CD14-positive monocyte (primary cell): ENCODE data around the gene PRR5. TPM values are rescaled to one million over a fixed set of nuclear protein-coding genes. Genes with fewer than 3 reads are reported as not detected.

Experiments used
- DNase-seq, 3 donors: peaks; one replicate each; pipeline ENCODE4 v3.0.0-alpha.2; 2011 to 2022
- H2AFZ ChIP-seq: 2 replicates; pipeline ENCODE4 v1.6.0; 2012; ENCODE audit warnings: mild to moderate bottlenecking, low read depth, low read length, inconsistent platforms; ENCODE audit not compliant: insufficient read depth, poor library complexity, severe bottlenecking
- H3K27ac ChIP-seq, 2 donors: 1 replicate in 1 of 2; 2 replicates in 1 of 2; pipeline ENCODE4 v1.5.1; 2012 to 2013; ENCODE audit warnings: low read length in 2 of 2, control low read depth in 1 of 2, inconsistent platforms in 1 of 2, low read depth in 1 of 2, mild to moderate bottlenecking in 1 of 2
- H3K27me3 ChIP-seq, 2 donors: one replicate each; pipeline versions ENCODE4 v1.6.0 to v1.6.1; 2011 to 2013; ENCODE audit warnings: low read length in 2 of 2; ENCODE audit not compliant: control insufficient read depth in 2 of 2, insufficient read depth in 2 of 2
- H3K36me3 ChIP-seq, 2 donors: replicated peaks in 1 of 2; 1 replicate in 1 of 2; 2 replicates in 1 of 2; pipeline versions ENCODE4 v1.5.1 to v1.6.1; 2012 to 2013; ENCODE audit warnings: low read length in 2 of 2, control low read depth in 1 of 2, inconsistent platforms in 1 of 2, mild to moderate bottlenecking in 1 of 2; ENCODE audit not compliant: insufficient read depth in 2 of 2, control insufficient read depth in 1 of 2
- H3K4me1 ChIP-seq, 2 donors: 1 replicate in 1 of 2; 2 replicates in 1 of 2; pipeline versions ENCODE4 v1.5.1 to v1.6.1; 2012 to 2013; ENCODE audit warnings: low read length in 2 of 2, control low read depth in 1 of 2, inconsistent platforms in 1 of 2, mild to moderate bottlenecking in 1 of 2, moderate library complexity in 1 of 2; ENCODE audit not compliant: insufficient read depth in 2 of 2, control insufficient read depth in 1 of 2
- H3K4me2 ChIP-seq: replicated peaks from 2 replicates; pipeline ENCODE3; 2012; ENCODE audit warnings: low read length, moderate library complexity, mild to moderate bottlenecking; ENCODE audit not compliant: poor library complexity, severe bottlenecking; ENCODE audit errors: extremely low read depth
- H3K4me3 ChIP-seq, 3 experiments: fragments of 200-600 bp in 1 of 3; sonication (generic) in 1 of 3; replicated peaks in 1 of 3; 1 replicate in 2 of 3; 2 replicates in 1 of 3; pipeline ENCODE4 v1.5.1; 2011 to 2013; ENCODE audit warnings: low read length in 3 of 3, mild to moderate bottlenecking in 3 of 3, control low read depth in 2 of 3, low read depth in 2 of 3, inconsistent platforms in 1 of 3, moderate library complexity in 1 of 3
- H3K79me2 ChIP-seq: 2 replicates; pipeline ENCODE4 v1.6.0; 2012; ENCODE audit warnings: mild to moderate bottlenecking, control low read depth, inconsistent platforms, low read length, moderate library complexity; ENCODE audit not compliant: insufficient read depth
- H3K9ac ChIP-seq: 2 replicates; pipeline ENCODE4 v1.6.0; 2017; ENCODE audit warnings: low read length, mild to moderate bottlenecking; ENCODE audit not compliant: insufficient read depth, poor library complexity, severe bottlenecking
- H3K9me3 ChIP-seq, 2 donors: replicated peaks in 1 of 2; 1 replicate in 1 of 2; 2 replicates in 1 of 2; pipeline versions ENCODE4 v1.5.1 to v1.6.1; 2012 to 2013; ENCODE audit warnings: low read length in 2 of 2, control low read depth in 1 of 2; ENCODE audit not compliant: control insufficient read depth in 1 of 2, insufficient read depth in 1 of 2
- H4K20me1 ChIP-seq: 2 replicates; pipeline ENCODE4 v1.6.0; 2012; ENCODE audit warnings: mild to moderate bottlenecking, low read length, control low read depth, moderate library complexity; ENCODE audit not compliant: insufficient read depth
- H3K27ac Mint-ChIP-seq, 7 donors: one replicate each; pipeline ENCODE4 v1.8.0; 2020; ENCODE audit warnings: mild to moderate bottlenecking in 7 of 7, mixed read lengths in 7 of 7, moderate library complexity in 6 of 7, inconsistent platforms in 2 of 7
- H3K27me3 Mint-ChIP-seq, 3 donors: one replicate each; pipeline ENCODE4 v1.8.0; 2021 to 2022; ENCODE audit warnings: low read depth in 3 of 3, mild to moderate bottlenecking in 3 of 3, mixed read lengths in 3 of 3, moderate library complexity in 3 of 3, inconsistent platforms in 1 of 3
- H3K36me3 Mint-ChIP-seq, 2 donors: one replicate each; pipeline ENCODE4 v1.8.0; 2020; ENCODE audit warnings: mixed read lengths in 2 of 2, inconsistent platforms in 1 of 2, mild to moderate bottlenecking in 1 of 2
- H3K4me1 Mint-ChIP-seq: one replicate; pipeline ENCODE4 v1.8.0; 2020; ENCODE audit warnings: mild to moderate bottlenecking, mixed read lengths
- H3K4me3 Mint-ChIP-seq, 2 donors: one replicate each; pipeline ENCODE4 v1.8.0; 2020; ENCODE audit warnings: mild to moderate bottlenecking in 2 of 2, mixed read lengths in 2 of 2, moderate library complexity in 1 of 2
- H3K9me3 Mint-ChIP-seq, 7 donors: one replicate each; pipeline ENCODE4 v1.8.0; 2020 to 2022; ENCODE audit warnings: mixed read lengths in 7 of 7, mild to moderate bottlenecking in 6 of 7, moderate library complexity in 6 of 7, inconsistent platforms in 2 of 7
- WGBS: methylation state at CpG from one replicate; pipeline ENCODE4 v1.1.5; 2013; ENCODE audit warnings: missing lambda C conversion rate; ENCODE audit not compliant: insufficient coverage; 5-methylcytosine and 5-hydroxymethylcytosine counted together
- intact Hi-C, 2 donors: fragments of 100-400 bp; cut with micrococcal nuclease; formaldehyde crosslinking; loops; one replicate each; pipeline versions ENCODE4 v1.15.0 to v1.15.1; 2023
- polyA plus RNA-seq, 3 donors: library from polyadenylated mRNA; depleted of rRNA in 1 of 3; unstranded in 2 of 3; stranded (reverse) in 1 of 3; fragments of 300-500 nt in 2 of 3; fragments of >200 nt in 1 of 3; fragmentation: Illumina TruSeq in 2 of 3; gene quantifications; 1 replicate in 2 of 3; 2 replicates in 1 of 3; pipeline ENCODE4 v1.2.3, GENCODE V29; 2012 to 2021
- TF ChIP-seq, protein P1 (sequence below): fragments of 200-600 bp; IDR thresholded peaks from one replicate; pipeline ENCODE4 v1.8.0; 2022; ENCODE audit warnings: antibody characterized with exemption, mild to moderate bottlenecking

Gene PRR5
- polyA plus RNA-seq, 3 donors = 0.66 to 1.5 (median 1.2) TPM

DNA sequence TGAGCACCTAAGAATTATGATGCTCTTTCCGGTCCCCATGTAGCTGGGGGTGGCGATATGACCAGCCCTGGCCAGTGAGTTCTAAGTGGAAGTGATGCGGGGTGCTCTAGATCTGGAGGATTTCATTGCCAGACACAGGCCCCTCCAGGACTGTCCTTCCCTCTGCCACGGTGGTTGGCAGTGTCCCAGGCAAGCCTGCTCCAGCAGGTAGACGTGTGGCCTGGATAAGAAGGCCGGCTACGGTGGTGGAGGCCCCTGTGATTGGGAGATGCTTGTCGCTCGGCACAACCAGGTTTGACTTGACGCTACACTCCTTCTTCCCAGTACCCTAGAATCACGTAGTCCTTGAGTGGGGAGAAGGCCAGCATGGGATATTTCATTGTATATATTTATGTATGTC is 41.2 kb downstream of the PRR5 start:
- no peak overlapping the region for H3K27ac Mint-ChIP-seq
- H3K27me3 ChIP-seq = peaks cover 0 to 4% of the 10 kb centered on the region in 2 donors
- H3K27me3 Mint-ChIP-seq = peaks cover 3 to 10% (median 9%) of the 10 kb centered on the region in 3 donors
- intact Hi-C loops = no loop called here
- H3K4me1 ChIP-seq = no peaks in the 10 kb centered on the region
- H3K4me3 ChIP-seq = no peak overlapping the region
- H3K9me3 ChIP-seq = no peaks in the 10 kb centered on the region
- no peaks in the 10 kb centered on the region for H3K36me3 Mint-ChIP-seq
- TF ChIP-seq, protein P1, sequence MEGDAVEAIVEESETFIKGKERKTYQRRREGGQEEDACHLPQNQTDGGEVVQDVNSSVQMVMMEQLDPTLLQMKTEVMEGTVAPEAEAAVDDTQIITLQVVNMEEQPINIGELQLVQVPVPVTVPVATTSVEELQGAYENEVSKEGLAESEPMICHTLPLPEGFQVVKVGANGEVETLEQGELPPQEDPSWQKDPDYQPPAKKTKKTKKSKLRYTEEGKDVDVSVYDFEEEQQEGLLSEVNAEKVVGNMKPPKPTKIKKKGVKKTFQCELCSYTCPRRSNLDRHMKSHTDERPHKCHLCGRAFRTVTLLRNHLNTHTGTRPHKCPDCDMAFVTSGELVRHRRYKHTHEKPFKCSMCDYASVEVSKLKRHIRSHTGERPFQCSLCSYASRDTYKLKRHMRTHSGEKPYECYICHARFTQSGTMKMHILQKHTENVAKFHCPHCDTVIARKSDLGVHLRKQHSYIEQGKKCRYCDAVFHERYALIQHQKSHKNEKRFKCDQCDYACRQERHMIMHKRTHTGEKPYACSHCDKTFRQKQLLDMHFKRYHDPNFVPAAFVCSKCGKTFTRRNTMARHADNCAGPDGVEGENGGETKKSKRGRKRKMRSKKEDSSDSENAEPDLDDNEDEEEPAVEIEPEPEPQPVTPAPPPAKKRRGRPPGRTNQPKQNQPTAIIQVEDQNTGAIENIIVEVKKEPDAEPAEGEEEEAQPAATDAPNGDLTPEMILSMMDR = no peak
- WGBS = 93% methylated on average over 2 of the region's 11 CpGs
- H3K4me3 Mint-ChIP-seq = no peak overlapping the region
- H3K9ac ChIP-seq = no peak overlapping the region
- no peaks in the 10 kb centered on the region for H3K36me3 ChIP-seq
- DNase-seq = no peak
- H3K4me2 ChIP-seq = no peak overlapping the region
- H3K4me1 Mint-ChIP-seq = no peaks in the 10 kb centered on the region
- no peak overlapping the region for H2AFZ ChIP-seq
- no peaks in the 10 kb centered on the region for H3K79me2 ChIP-seq
- H3K9me3 Mint-ChIP-seq = peaks cover 0 to 5% (median 0%) of the 10 kb centered on the region in 7 donors
- H3K27ac ChIP-seq = no peak overlapping the region
- H4K20me1 ChIP-seq = no peaks in the 10 kb centered on the region

DNA sequence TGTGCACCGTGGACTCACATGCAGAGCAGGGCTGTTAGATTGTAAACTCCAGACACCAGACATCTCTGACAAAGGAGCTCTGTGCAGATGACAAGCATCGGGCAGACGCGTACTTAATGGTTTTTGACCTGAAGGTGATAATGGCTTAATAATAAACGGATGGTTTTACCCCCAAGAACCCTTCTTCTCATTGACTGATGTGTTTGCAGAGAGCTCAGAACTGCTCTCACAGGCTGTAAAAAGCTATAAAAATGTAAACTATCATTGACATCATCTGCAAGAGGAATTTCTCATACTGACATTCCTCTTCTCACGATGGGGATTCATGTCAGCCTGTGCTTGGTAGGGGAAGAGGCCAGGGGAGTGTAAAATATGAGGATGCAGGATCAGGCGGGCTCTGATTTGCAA is 41.8 kb downstream of the PRR5 start:
- H3K27ac ChIP-seq = no peak overlapping the region
- H3K9ac ChIP-seq = no peak overlapping the region
- no peaks in the 10 kb centered on the region for H3K36me3 ChIP-seq
- WGBS = 80% methylated on average over 1 of the region's 7 CpGs
- Mint-ChIP-seq H3K27ac (no peak overlapping the region), H3K4me1 (no peaks in the 10 kb centered on the region), H3K9me3 (peaks cover 0 to 5% (median 0%) of the 10 kb centered on the region in 7 donors), H3K4me3 (no peak overlapping the region), H3K27me3 (peaks cover 3 to 9% (median 8%) of the 10 kb centered on the region in 3 donors), H3K36me3 (no peaks in the 10 kb centered on the region)
- DNase-seq = no peak
- H3K9me3 ChIP-seq = no peaks in the 10 kb centered on the region
- no peaks in the 10 kb centered on the region for H4K20me1 ChIP-seq
- intact Hi-C loops = no loop called here
- no peak overlapping the region for H3K4me3 ChIP-seq
- H2AFZ ChIP-seq = no peak overlapping the region
- TF ChIP-seq, protein P1 = no peak
- H3K4me1 ChIP-seq = no peaks in the 10 kb centered on the region
- H3K27me3 ChIP-seq = peaks cover 0 to 4% of the 10 kb centered on the region in 2 donors
- no peaks in the 10 kb centered on the region for H3K79me2 ChIP-seq
- H3K4me2 ChIP-seq = no peak overlapping the region
